ENCODE measurements around the gene FBXL15.

The FBXL15 gene, protein sequence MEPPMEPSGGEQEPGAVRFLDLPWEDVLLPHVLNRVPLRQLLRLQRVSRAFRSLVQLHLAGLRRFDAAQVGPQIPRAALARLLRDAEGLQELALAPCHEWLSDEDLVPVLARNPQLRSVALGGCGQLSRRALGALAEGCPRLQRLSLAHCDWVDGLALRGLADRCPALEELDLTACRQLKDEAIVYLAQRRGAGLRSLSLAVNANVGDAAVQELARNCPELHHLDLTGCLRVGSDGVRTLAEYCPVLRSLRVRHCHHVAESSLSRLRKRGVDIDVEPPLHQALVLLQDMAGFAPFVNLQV

GRCh38 chr10:102420714-102421506, at the start of gene FBXL15:
FBXL15 (plus strand) TSS chr10:102420836; CDS start chr10:102421130, 294 bp downstream.
- peak; percentile 98 to 100 (median 99) for DNase-seq

DNA sequence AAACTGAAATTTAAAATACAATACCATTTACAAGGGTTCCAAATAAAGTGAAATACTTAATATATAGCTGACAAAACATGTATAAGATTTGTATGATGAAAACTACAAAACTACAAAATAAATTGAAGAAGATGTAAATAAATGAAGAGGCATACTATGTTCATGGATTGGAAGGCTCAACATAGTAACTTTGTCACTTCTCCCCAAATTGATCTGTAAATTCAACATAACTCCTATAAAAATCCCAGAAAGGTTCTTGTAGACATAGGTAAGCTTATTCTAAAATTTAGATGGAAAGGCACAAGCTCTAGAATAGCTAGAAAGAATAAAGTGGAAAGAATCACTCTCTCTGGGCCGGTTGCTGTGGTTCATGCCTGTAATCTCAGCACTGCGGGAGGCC, 49.3 kb upstream of the FBXL15 start:
- no peak for DNase-seq

GRCh38 chr10:102375250-102375649, 45.4 kb upstream of the FBXL15 start:
- DNase-seq = no peak

DNA sequence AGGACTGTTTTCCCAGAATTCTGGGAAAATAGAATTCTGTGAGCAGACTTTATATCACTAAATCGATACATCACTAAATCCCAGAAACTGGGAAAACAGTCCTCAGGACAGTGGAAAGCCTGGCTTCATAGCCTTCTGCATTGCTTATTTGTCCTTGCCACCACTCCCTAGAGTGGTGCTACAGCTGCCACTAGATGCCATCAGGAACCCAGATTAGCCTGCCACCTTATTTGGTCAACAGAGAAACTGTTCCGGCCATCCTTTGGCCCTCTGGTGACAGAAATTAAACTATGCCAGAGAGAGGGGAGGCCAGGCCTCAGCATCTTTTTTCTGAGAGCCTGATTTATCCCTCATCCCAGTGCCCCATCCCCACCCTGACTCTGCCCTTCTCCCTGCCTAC, 44.8 kb upstream of the FBXL15 start:
- no peak for DNase-seq

DNA sequence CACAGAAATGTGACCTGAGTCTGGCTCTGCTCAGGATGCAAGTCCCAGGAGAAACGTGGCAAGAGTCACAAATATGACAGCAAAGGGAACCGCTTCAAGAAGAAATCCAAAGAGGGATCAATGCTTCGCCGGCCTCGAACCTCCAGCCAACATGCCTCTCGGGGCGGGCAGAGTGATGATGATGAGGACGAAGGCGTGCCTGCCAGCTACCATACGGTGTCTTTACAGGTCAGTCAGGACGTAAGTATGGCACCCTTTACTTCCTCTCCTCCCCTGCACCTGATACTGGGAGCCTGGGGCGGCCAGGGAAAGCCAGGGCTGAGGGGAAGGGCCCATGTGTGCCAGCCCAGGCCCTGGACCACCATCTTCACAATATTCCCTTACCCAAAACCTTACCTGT, 43.7 kb upstream of the FBXL15 start:
- no peak for DNase-seq

DNA sequence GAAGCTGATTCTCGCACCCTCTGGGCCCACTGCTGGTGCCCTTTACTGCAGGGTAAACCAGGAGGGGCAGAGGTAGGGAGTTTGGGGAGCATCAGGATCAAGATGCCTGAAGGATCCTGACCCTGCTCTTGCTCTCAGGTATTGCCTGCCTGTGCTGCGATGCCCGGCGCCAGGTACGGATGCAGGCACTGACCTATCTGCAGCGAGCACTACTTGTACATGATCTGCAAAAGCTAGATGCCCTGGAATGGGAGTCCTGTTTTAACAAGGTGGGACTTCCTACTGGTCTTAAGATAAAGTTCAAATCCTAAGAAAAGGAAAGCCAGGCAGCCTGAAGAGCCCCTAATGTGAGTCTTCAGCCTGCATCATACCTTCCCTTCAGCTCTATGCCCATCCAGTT, 41.3 kb upstream of the FBXL15 start:
- no peak for DNase-seq

DNA sequence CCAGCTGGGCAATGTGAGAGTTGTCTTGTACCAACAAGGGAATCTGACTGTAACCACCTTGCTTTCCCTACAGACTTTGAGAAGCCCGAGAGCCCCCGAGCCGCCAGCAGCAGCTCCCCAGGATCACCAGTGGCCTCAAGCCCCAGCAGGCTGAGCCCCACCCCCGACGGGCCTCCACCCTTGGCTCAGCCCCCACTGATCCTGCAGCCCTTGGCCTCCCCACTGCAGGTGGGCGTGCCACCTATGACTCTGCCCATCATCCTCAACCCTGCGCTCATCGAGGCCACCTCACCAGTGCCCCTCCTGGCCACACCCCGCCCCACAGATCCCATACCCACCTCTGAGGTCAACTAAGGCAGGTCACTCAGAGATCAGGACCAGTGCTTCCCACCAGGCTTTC, 38.7 kb upstream of the FBXL15 start:
- DNase-seq = no peak

DNA sequence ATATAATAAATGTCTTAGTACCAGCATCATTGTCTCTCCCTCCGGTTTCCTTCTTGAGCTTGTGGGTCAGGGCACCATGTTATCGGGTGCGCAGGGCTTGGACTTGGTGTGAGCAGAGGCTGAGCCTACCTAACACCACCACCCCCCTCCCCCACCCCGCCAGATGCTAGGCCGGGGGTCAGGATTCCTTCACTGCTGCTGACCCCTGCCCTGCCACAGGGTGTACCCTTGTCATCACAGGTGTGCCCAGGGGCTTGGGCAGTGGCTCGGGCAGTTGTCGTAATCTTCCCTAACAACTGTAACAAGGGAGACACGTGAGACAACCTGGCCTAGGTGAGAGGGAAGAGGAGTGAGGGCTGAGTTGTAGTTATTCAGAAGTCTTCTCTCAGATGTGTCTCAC, 37.8 kb upstream of the FBXL15 start:
- no peak for DNase-seq

GRCh38 chr10:102384053-102384452, 36.6 kb upstream of the FBXL15 start:
- peak in 2 of 3 donors; percentile 28 to 41 for DNase-seq

DNA sequence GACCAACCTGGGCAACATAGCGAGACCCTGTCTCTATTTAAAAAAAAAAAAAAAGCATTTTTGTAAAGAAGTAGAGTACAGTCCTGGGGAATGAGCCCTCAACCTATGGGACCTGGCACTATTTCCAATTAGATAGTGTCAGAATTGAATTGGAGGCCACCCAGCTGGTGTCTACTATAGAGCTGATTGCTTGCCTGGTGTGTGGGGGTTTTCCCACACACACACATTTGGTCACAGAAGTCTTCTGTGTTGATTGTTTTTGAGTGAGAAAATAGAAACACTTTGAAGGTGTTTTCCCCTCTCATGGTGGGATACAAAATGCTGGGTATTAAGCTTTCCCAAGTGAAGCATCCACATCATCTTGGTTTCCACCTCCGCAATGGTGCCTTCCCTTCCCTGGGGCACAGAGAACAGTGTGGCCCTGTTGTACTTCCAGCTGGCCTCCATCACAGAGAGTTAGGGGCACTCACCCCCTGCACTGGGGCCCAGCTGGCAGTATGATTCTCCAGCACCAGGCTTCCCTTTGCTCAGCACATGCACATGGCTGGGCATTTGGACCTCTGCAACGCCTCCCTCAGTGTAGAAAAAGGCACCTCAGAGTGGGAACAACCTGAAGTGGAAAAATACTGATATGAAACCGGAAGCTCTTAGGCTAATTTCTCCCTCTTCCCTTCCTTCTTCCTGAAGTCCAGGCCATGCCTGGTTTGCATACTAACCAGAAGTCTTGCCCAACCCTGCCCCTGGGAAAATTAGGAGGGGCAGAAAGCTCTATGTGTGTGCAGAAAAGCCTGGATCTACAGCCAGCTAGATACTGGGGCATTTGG, 35.8 kb upstream of the FBXL15 start:
- peak in 2 of 3 donors; percentile 65 to 71 for DNase-seq

GRCh38 chr10:102389894-102390293, 30.7 kb upstream of the FBXL15 start:
- no peak for DNase-seq

DNA sequence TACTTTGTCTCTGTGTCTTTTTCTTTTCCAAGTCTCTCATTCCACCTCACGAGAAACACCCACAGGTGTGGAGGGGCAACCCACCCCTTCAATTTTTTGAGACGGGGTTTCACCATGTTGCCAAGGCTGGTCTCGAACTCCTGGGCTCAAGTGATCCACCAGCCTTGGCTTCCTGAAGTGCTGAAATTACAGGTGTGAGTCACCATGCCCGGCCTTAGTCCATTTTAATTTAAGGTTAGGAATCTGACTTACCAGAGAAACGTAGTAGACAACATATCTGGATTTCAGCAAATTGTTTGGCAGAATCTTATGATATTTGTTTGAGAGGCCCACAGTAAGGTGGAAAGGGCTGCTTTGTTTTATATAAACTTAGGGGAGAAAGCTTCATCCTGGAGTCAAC, 28.3 kb upstream of the FBXL15 start:
- no peak for DNase-seq

DNA sequence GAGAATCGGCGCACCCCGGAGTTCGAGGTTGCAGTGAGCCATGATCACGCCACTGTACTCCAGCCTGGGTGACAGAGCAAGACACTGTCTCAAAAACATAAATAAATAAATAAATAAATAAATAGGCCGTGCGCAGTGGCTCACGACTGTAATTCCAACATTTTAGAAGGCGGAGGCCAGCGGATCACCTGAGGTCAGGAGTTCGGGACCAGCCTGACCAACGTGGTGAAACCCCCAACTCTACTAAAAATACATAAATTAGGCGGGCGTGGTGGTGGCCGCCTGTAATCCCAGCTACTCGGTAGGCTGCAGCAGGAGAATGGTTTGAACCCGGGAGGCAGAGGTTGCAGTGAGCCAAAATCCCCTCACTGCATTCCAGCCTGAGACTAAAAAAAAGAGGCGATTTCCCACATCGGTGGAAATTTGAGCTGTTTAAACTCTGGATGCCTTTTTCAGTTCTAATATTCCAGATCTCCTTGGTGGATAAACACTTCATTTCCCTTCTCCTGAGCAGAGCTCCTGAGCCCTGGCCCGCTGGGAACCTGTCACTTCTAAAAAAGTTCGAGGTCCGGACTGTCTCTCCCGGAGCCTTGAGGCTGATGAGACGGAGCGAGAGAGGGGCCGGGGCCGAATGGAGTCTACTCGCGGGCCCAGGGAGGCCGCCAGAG, 27.1 kb upstream of the FBXL15 start:
- no peak for DNase-seq

DNA sequence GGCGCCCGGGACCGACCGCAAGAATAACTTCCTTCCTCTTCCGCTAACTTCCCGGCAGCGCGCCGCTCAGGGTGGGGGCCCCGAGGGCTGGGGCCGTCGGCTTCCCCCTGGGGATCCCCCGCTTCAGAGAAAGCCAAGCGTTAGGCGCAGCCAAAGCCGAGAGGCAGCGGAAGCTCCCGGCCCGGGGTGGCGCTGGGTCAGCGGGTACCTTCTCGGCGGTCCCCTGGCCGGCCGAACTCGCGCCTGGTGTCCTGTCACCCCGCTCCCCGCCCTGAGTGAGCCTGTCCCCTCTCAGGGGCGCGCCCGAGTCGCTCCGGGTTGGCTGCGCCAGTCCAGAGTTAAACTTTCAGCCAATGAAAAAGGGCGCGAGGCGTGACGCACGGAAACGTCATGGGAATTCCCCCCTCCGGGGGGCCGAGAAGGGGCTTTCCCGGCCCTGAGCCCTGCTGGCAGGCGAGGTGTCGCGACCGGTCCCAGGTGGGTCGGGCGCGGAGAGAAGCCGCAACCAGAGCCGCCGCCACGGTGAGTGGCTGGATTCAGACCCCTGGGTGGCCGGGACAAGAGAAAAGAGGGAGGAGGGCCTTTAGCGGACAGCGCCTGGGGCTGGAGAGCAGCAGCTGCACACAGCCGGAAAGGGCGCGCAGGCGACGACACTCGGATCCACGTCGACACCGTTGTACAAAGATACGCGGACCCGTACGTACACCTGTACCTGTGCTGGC, 26.4 kb upstream of the FBXL15 start:
- peak; percentile 99 to 100 (median 100) for DNase-seq

DNA sequence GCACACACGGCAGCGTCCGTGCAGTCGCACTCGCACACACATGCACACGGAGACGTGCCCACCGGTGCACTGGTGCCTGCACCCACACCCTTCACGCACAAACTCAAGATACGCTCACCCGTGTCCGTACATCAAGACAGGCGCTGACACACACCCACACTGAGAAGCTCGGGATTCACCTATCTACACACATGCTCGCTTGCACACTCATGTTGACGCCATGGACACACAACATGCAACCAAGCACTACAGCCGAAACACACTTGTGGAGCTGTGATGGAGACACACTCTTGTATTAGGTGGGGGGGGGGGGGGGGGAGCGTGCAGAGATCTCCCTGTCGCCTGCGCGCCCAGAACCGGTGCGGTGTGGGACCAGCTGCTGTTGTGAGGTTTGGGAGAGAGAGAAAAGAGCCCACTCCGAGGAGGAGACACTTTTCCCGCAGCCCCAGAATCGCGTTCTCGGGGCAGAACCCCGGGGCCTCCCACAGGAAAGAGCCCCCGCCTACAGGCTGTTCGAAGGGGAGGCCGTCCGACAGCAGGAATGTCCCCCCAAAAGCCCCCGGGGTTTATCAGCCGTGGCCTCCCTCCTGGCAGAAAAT, 25.7 kb upstream of the FBXL15 start:
- DNase-seq = peak in 1 of 3 donors; percentile 96

DNA sequence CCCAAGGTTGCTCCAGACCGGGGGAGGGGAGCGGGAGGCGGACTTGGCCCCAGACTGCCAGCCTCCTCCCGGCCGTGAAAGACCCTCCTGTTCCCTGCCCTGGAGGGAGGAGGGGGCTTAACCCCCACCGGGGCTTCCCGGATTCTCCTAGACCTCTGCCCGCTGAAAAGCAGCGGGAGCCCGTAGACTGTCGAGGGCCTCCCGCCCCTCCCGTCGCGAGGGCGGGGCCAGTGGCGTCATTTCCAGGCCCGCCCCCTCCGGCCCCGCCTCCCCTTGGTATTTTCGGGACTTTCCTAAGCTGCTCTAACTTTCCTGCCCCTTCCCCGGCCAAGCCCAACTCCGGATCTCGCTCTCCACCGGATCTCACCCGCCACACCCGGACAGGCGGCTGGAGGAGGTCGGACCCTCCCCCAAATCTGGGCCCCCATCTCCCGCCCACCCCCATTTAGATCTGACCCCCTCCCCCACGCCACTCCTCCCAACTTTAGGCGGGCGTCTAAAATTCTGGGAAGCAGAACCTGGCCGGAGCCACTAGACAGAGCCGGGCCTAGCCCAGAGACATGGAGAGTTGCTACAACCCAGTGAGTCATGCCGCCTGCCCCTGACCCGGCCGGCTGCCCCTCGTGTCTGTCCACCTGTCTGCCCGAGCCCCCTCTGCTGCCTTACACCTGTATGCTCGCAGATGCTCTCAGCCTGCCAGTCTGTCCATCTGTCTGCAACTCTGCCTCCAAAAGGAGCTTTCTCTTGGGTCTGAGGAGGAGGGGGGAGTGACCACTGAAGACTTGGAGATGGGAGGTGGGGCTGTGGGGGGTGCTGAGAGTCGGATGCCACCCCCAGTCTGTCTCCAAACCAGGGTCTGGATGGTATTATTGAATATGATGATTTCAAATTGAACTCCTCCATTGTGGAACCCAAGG, 25.0 kb upstream of the FBXL15 start, which contains the start of gene NFKB2:
Gene NFKB2 (plus strand): TSS at position 306 of the 917 bp plus-strand sequence. CDS start 255 bp downstream, at position 561.
- DNase-seq = peak; percentile 98 to 99 (median 99)

- DNase-seq = peak in 1 of 3 donors; percentile 46
These were observed 24.4 kb upstream of the FBXL15 start for GRCh38 chr10:102396317-102396650.

GRCh38 chr10:102396730-102397151, 23.9 kb upstream of the FBXL15 start:
- no peak for DNase-seq

- no peak for DNase-seq
These were observed 23.1 kb upstream of the FBXL15 start for GRCh38 chr10:102397222-102398171.

Data from suppressor macrophage treated with lipopolysaccharide for 1 hour (primary cell).